ENCODE results near the gene CNTNAP2.

GRCh38 chr7:147607157-147607800 lies 1490.7 kb downstream of the CNTNAP2 start:
- TF ChIP-seq PATZ1 (tag by site-specific recombination; IDR thresholded peaks at IDR 0.05): no peak
- TF ChIP-seq CTCF (tag by site-specific recombination; IDR thresholded peaks at IDR 0.05): no peak
- no peak for TF ChIP-seq YY1 (tag by site-specific recombination; IDR thresholded peaks at IDR 0.05)
- TF ChIP-seq KLF16 (tag by site-specific recombination; IDR thresholded peaks at IDR 0.05): no peak
- TF ChIP-seq ZNF513 (tag by site-specific recombination; IDR thresholded peaks at IDR 0.05): no peak
- TF ChIP-seq MYNN (tag by site-specific recombination; IDR thresholded peaks at IDR 0.05; ENCODE audit: borderline replicate concordance): no peak
- no peak for TF ChIP-seq REST (tag by site-specific recombination; IDR thresholded peaks at IDR 0.05)
- TF ChIP-seq ZNF843 (tag by site-specific recombination; IDR thresholded peaks at IDR 0.05): no peak
- no peak for TF ChIP-seq ZNF175 (tag by site-specific recombination; IDR thresholded peaks at IDR 0.05)
- TF ChIP-seq, protein P1, sequence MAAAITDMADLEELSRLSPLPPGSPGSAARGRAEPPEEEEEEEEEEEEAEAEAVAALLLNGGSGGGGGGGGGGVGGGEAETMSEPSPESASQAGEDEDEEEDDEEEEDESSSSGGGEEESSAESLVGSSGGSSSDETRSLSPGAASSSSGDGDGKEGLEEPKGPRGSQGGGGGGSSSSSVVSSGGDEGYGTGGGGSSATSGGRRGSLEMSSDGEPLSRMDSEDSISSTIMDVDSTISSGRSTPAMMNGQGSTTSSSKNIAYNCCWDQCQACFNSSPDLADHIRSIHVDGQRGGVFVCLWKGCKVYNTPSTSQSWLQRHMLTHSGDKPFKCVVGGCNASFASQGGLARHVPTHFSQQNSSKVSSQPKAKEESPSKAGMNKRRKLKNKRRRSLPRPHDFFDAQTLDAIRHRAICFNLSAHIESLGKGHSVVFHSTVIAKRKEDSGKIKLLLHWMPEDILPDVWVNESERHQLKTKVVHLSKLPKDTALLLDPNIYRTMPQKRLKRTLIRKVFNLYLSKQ (tag by site-specific recombination; IDR thresholded peaks at IDR 0.05; ENCODE audit: borderline replicate concordance): no peak
- TF ChIP-seq ZNF16 (tag by site-specific recombination; IDR thresholded peaks at IDR 0.05; ENCODE audit: low read depth): no peak
- TF ChIP-seq ZNF174 (tag by site-specific recombination; IDR thresholded peaks at IDR 0.05): no peak
- TF ChIP-seq ZBTB7A (tag by site-specific recombination; IDR thresholded peaks at IDR 0.05; ENCODE audit: low read depth): no peak
